Stimulated activated CD4-positive, alpha-beta T cell treated with anti-CD3 and anti-CD28 coated beads, Interleukin-12 subunit alpha, Interleukin-12 subunit beta, amount 100 ng/mL, for 24 hours (primary cell): ENCODE results near the gene ARID5B.

ENCODE experiments used
- DNase-seq, 2 experiments: peaks; one replicate each; pipeline ENCODE4 v3.0.0-alpha.2; 2020; ENCODE audit warnings: low read depth in 2 of 2

ARID5B gene

GRCh38 chr10:61904733-61905725 is 3.5 kb downstream of the ARID5B start:
- DNase-seq: no peak

- DNase-seq: no peak
Measured at GRCh38 chr10:61905837-61906561, 4.5 kb downstream of the ARID5B start.

GRCh38 chr10:61906562-61906901 is 5.0 kb downstream of the ARID5B start:
- no peak for DNase-seq

GRCh38 chr10:61907011-61907410 is 5.5 kb downstream of the ARID5B start:
- DNase-seq: no peak

- DNase-seq: no peak
Measured at GRCh38 chr10:61907587-61907986, 6.1 kb downstream of the ARID5B start.

GRCh38 chr10:61910226-61910805 is 8.8 kb downstream of the ARID5B start:
- no peak for DNase-seq

- DNase-seq: no peak
Measured at GRCh38 chr10:61910894-61911293, 9.4 kb downstream of the ARID5B start.

- DNase-seq: no peak
Measured at GRCh38 chr10:61911425-61911824, 9.9 kb downstream of the ARID5B start.

- DNase-seq: no peak
Measured at GRCh38 chr10:61912981-61913380, 11.5 kb downstream of the ARID5B start.

- no peak for DNase-seq
Measured at GRCh38 chr10:61918140-61918539, 16.6 kb downstream of the ARID5B start.

- no peak for DNase-seq
Measured at GRCh38 chr10:61918989-61919388, 17.5 kb downstream of the ARID5B start.

- DNase-seq: no peak
Measured at GRCh38 chr10:61919646-61920215, 18.2 kb downstream of the ARID5B start.

GRCh38 chr10:61921143-61921542 is 19.6 kb downstream of the ARID5B start:
- no peak for DNase-seq

- no peak for DNase-seq
Measured at GRCh38 chr10:61923210-61923949, 21.9 kb downstream of the ARID5B start.

- no peak for DNase-seq
Measured at GRCh38 chr10:61923950-61924274, 22.4 kb downstream of the ARID5B start.

- DNase-seq: no peak
Measured at GRCh38 chr10:61929555-61929954, 28.1 kb downstream of the ARID5B start.

- no peak for DNase-seq
Measured at GRCh38 chr10:61931620-61932332, 30.3 kb downstream of the ARID5B start.

GRCh38 chr10:61933859-61934555 is 32.5 kb downstream of the ARID5B start:
- DNase-seq: no peak

- no peak for DNase-seq
Measured at GRCh38 chr10:61935077-61935476, 33.6 kb downstream of the ARID5B start.

GRCh38 chr10:61936770-61937169 is 35.3 kb downstream of the ARID5B start:
- DNase-seq: no peak
